GM21737 (cell line): ENCODE measurements around the gene PRPF40B.

ENCODE experiments used
- ATAC-seq: cut with Tn5 transposase; IDR thresholded peaks from one replicate; pipeline ENCODE4 v1.9.1; 2021; ENCODE audit warnings: mild to moderate bottlenecking, moderate library complexity; ENCODE audit not compliant: unreplicated experiment

Gene PRPF40B

DNA sequence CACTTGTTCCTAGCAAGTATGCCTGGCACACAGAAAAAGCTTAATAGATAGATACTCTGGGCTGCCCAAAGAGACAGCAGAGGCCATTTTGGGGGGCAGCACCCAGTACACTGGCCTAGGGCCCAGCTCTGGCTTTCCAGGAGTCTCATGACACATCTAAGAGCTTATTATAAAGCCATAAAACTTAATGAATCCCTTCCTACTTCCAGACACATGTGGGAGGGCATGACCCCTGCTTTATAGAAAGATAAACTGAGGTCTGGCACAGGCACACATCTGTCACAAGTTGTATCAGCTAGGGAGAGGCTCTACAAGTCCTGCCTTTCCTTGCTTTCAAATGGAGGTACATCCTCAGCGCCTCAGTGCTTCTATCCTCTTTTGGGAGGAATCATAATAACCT, 56.7 kb downstream of the PRPF40B start:
- ATAC-seq: no peak

DNA sequence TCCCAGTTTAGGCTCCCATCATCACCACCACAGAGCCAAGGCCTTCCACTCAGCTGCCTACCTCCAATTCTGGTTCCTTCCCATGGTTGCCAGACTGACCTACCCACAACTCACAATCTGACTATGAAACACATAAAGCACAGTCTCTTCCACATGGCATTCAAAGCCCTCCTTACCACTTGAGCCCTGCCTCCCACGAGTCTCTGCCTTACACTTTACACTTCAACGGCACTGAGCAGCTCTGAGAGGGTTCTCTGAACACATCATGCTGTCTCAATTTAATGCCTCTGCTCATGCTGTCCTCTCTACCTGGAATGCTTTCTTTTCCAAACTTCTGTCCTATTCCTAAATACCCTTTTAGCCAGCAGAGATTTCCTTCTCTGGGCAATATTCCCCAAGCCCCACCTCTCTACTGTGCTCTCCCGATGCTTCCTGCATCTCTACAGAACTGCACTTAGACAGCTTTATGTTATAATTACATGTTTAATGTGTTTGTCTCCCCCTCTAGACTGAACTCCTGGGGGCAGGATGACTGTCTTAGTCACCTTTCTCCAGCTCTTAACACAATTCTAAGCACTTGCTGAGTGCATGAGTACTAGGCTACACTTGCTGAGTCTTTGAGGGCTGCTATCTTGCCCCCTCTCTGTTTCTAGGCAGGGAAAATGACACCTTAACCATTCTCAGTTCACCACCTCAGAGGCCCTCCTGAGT, 60.4 kb downstream of the PRPF40B start:
- no peak for ATAC-seq

DNA sequence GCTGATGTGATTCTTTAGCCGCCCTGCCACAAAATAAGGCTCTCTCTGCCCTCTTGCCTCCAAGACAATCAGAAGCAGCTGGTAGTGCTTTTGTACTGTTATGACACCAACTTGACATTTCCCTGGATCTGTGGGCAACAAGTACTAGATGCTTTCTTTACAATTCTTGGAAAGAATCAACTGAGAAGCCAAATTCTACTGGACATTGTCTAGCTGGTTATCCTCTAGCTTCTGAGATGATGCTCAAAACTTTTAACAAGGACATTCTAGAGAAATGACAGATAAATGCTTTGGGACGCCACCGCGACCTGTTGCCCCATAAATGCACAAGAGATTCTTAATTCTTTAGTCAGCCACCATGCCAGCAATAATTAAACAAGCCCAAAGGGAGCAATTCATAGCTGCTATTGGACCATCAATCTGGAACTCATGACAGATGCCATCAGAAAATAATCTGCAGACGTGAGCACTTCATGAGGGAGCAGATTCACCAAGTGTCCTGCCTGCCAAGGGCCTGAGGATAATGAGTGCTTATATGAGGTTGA, 61.0 kb downstream of the PRPF40B start:
- ATAC-seq: no peak

DNA sequence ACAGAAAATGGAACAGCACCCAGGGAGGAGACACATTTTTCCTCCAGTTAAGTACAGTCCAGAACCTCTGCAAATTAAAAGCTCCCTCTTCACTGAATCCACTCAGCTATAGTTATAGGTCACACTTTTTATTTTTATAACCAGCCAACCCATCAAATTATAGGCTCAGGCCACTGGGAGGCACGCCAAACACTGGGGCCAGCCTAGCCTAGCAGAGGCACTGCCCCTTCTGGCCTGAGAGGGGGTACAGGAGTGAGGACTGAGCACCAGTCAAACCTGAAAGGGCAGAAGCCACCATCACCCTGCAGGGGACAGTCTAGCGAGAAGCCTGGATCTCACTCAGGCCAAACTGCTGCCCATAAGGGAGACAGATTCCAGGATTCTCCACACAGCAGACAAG, 64.6 kb downstream of the PRPF40B start:
- no peak for ATAC-seq

DNA sequence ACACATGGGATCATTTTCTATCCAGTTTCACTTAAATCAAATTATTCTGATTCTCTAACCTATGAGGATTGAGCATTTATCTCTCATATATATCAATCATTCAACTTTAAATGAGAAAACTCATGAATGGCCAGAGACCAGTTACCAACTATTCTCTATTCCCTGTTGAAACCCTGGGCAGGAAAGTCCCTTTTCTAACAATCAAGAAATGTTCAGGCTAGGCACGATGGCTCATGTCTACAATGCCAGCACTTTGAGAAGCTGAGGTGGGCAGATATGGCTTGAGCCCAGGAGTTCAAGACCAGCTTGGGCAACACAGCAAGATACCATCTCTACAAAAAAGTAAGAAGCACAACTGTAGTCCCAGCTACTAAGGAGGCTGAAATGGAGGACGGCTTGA, 65.9 kb downstream of the PRPF40B start:
- no peak for ATAC-seq

DNA sequence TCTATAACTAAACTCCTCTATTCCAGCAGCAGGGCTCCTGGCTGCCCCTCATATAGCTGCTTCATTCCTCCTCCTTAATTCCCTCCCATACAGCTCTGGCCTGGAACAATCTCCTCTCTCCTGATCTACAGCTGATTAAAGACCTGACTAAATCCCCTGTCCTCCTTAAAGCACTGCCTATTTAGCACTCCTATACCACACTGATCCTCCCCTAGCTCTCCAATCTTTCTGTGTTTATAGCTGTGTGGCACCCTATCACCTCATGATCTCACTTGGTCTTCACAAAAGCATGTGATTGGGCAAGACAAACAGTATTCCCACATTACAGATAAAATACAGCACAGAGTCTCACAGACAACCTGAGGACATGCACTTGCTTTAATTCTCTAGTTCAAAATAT, 66.4 kb downstream of the PRPF40B start:
- no peak for ATAC-seq

DNA sequence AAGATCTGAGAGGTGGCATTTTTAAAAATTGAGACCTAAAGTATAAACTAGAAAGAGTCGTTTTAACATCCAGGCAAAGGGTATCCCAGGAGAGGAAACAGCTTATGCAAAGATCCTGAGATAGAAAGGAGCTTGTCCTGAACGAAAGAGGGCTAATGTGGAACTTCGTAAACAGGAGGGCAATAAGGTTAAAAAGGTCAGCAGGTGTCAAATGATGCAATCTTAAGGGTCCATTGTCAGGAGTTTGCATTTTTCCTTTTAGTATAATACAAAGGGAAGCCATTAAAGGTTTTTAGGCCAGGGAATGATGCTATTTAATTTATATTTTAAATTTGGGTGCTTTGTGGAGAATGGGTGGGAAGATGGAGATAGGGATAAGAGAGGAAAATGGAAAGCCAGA, 69.5 kb downstream of the PRPF40B start:
- ATAC-seq: no peak

DNA sequence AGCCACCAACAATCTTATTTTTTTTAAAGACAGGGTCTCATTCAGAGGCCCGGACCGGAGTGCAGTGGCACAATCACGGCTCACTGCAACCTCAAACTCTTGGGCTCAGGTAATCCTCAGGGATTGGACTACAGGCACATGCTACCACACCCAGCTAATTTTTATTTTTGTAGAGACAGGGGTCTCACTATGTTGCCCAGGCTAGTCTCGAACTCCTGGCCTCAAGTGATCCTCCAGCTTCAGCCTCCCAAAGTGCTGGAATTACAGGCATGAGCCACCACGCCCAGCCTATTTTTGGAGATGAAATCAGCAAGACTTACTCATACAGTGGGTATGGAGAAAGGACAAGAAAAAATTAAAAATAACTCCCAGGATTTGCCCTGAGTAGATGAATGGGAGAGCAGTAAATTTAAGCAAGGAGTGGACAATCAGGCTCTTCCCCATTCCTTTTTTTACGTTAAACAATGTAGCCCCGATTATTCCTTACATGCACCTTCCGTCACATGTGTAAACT, 70.6 kb downstream of the PRPF40B start:
- ATAC-seq: no peak
